ENCODE data around the gene SOHLH1.

DNA sequence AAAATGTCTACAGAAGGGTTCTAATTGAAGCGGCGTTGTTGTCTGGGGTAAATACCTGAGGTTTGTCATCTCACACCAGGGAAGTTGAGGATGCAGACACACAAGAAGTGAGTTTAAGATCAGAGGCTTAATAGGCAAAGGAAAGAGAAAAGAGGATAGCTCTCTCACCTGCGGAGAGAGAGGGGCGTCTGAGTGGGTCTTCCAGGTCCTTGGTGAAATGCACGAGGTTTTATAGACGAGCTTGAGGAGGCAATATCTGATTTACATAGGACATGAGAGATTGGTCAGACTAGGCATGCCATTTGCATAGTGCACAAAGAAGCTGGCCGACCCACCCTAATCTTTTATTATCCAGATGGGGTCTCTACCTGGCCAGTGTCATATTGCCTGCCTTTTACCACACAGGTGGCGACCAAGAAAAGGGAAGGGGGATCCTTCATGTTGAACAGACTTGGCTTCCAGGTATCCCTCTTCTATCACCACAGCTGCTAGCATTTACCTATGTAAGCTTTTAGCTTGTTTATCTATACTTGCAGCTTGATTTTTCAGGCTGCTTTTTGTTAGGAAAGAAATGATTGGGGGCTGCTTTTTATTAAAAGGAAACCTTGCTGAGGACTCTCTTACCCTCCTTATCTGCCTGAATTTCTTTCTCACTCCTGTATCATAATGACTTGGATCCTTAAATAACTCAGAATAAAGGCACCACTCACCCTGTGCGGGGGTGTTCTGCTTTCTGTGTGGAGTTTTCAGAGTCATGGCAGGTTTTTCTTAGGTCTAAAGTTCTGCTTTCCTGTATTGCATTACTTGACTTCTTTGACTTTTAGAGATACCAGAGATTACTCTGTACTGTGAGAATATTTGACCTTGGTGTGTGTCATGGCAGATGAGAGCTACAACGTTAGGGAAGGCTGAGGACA is 50.5 kb downstream of the SOHLH1 start:
- TF ChIP-seq POLR2A (IDR thresholded peaks at IDR 0.05) (no peak), POLR2AphosphoS5 (IDR thresholded peaks at IDR 0.05) (no peak)
- TF ChIP-seq, protein P1, sequence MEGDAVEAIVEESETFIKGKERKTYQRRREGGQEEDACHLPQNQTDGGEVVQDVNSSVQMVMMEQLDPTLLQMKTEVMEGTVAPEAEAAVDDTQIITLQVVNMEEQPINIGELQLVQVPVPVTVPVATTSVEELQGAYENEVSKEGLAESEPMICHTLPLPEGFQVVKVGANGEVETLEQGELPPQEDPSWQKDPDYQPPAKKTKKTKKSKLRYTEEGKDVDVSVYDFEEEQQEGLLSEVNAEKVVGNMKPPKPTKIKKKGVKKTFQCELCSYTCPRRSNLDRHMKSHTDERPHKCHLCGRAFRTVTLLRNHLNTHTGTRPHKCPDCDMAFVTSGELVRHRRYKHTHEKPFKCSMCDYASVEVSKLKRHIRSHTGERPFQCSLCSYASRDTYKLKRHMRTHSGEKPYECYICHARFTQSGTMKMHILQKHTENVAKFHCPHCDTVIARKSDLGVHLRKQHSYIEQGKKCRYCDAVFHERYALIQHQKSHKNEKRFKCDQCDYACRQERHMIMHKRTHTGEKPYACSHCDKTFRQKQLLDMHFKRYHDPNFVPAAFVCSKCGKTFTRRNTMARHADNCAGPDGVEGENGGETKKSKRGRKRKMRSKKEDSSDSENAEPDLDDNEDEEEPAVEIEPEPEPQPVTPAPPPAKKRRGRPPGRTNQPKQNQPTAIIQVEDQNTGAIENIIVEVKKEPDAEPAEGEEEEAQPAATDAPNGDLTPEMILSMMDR (IDR thresholded peaks at IDR 0.05) = no peak
